Aortic smooth muscle cell (primary cell): ENCODE data around the gene CCDC142. TPM values are rescaled to one million over a fixed set of nuclear protein-coding genes. Genes with fewer than 3 reads are reported as not detected.

Experiments
- total RNA-seq: library from RNA; depleted of rRNA; stranded (reverse); fragments of >200 nt; gene quantifications from 2 replicates; pipeline ENCODE4 v1.2.3, GENCODE V29; 2014

CCDC142 gene
- 15.9 and 24.3 TPM in 2 replicates for total RNA-seq

GRCh38 chr2:74482801-74483674 lies at the start of gene CCDC142, which contains the start of gene TTC31:
Gene CCDC142, minus strand, starts transcription at chr2:74482998. Its CDS starts 161 bp downstream, at chr2:74482837.
Gene TTC31, plus strand, starts transcription at chr2:74483081. Its CDS starts 15 bp downstream, at chr2:74483096.

GRCh38 chr2:74529357-74530238 lies 46.8 kb upstream of the CCDC142 start, which contains the start of the genes AUP1 and HTRA2:
Gene AUP1, minus strand, starts transcription at chr2:74529706. Its CDS starts 77 bp downstream, at chr2:74529629.
Gene HTRA2, plus strand, starts transcription at chr2:74529933. Its CDS starts 74 bp downstream, at chr2:74530007.

GRCh38 chr2:74525717-74526648 lies 43.2 kb upstream of the CCDC142 start, which contains the start of gene DQX1:
Gene DQX1, minus strand, starts transcription at chr2:74526231. Its CDS starts 502 bp downstream, at chr2:74525729.

GRCh38 chr2:74514368-74515270 lies 31.8 kb upstream of the CCDC142 start, which contains the start of gene TLX2:
Gene TLX2, plus strand, starts transcription at chr2:74514450. Its CDS starts 357 bp downstream, at chr2:74514807.

GRCh38 chr2:74507145-74507925 lies 24.5 kb upstream of the CCDC142 start, which contains the start of gene PCGF1:
Gene PCGF1, minus strand, starts transcription at chr2:74507695. Its CDS starts 27 bp downstream, at chr2:74507668.

GRCh38 chr2:74499267-74499939 lies 16.6 kb upstream of the CCDC142 start, which contains the start of gene LBX2:
Gene LBX2, minus strand, starts transcription at chr2:74499603. Its CDS starts 66 bp downstream, at chr2:74499537.

GRCh38 chr2:74472086-74472944 lies 10.5 kb downstream of the CCDC142 start, which contains the start of gene MRPL53:
Gene MRPL53, minus strand, starts transcription at chr2:74472680. Its CDS starts 20 bp downstream, at chr2:74472660.

GRCh38 chr2:74458132-74458937 lies 24.5 kb downstream of the CCDC142 start, which contains the start of gene WBP1:
Gene WBP1, plus strand, starts transcription at chr2:74458438. Its CDS starts 165 bp downstream, at chr2:74458603.

GRCh38 chr2:74454654-74455511 lies 27.9 kb downstream of the CCDC142 start, which contains the start of gene INO80B:
Gene INO80B, plus strand, starts transcription at chr2:74455087. Its CDS starts 30 bp downstream, at chr2:74455117.

GRCh38 chr2:74441690-74442482 lies 40.9 kb downstream of the CCDC142 start, which contains the start of gene RTKN:
Gene RTKN, minus strand, starts transcription at chr2:74441937. Its CDS starts 121 bp downstream, at chr2:74441816.

